ENCODE measurements around the gene ABCC4. TPM values are rescaled to one million over a fixed set of nuclear protein-coding genes. Genes with fewer than 3 reads are reported as not detected.

The ABCC4 gene
- total RNA-seq, 1 donor from 2014 or later = 5.4 TPM

GRCh38 chr13:95159458-95159857, 141.8 kb downstream of the ABCC4 start:
- DNase-seq (ENCODE audit: low read depth in 2 of 2) = no peak

GRCh38 chr13:95156208-95156607, 145.0 kb downstream of the ABCC4 start:
- peak; percentile 38 to 63 for DNase-seq (ENCODE audit: low read depth in 2 of 2)

- no peak for DNase-seq (ENCODE audit: low read depth in 2 of 2)
Observed at GRCh38 chr13:95155504-95155903, 145.7 kb downstream of the ABCC4 start.

- DNase-seq (ENCODE audit: low read depth in 2 of 2) = peak in 1 of 2 donors; percentile 8
Observed at GRCh38 chr13:95155093-95155492, 146.2 kb downstream of the ABCC4 start.

- peak; percentile 70 to 84 for DNase-seq (ENCODE audit: low read depth in 2 of 2)
Observed at GRCh38 chr13:95154413-95154886, 146.8 kb downstream of the ABCC4 start.

- DNase-seq (ENCODE audit: low read depth in 2 of 2) = peak; percentile 70 to 90
Observed at GRCh38 chr13:95153647-95154412, 147.4 kb downstream of the ABCC4 start.

GRCh38 chr13:95151942-95152587, 149.2 kb downstream of the ABCC4 start:
- DNase-seq (ENCODE audit: low read depth in 2 of 2) = no peak

GRCh38 chr13:95150555-95150954, 150.7 kb downstream of the ABCC4 start:
- DNase-seq (ENCODE audit: low read depth in 2 of 2) = no peak

- no peak for DNase-seq (ENCODE audit: low read depth in 2 of 2)
Observed at GRCh38 chr13:95146486-95146885, 154.8 kb downstream of the ABCC4 start.

- no peak for DNase-seq (ENCODE audit: low read depth in 2 of 2)
Observed at GRCh38 chr13:95145587-95145986, 155.7 kb downstream of the ABCC4 start.

- DNase-seq (ENCODE audit: low read depth in 2 of 2) = no peak
Observed at GRCh38 chr13:95140502-95140901, 160.7 kb downstream of the ABCC4 start.

GRCh38 chr13:95138876-95139585, 162.2 kb downstream of the ABCC4 start:
- DNase-seq (ENCODE audit: low read depth in 2 of 2) = no peak

GRCh38 chr13:95137096-95137495, 164.2 kb downstream of the ABCC4 start:
- peak in 1 of 2 donors; percentile 76 for DNase-seq (ENCODE audit: low read depth in 2 of 2)

GRCh38 chr13:95136638-95137037, 164.6 kb downstream of the ABCC4 start:
- no peak for DNase-seq (ENCODE audit: low read depth in 2 of 2)

- no peak for DNase-seq (ENCODE audit: low read depth in 2 of 2)
Observed at GRCh38 chr13:95133498-95133897, 167.8 kb downstream of the ABCC4 start.

GRCh38 chr13:95129004-95129403, 172.2 kb downstream of the ABCC4 start:
- DNase-seq (ENCODE audit: low read depth in 2 of 2) = no peak

GRCh38 chr13:95128045-95128643, 173.1 kb downstream of the ABCC4 start:
- DNase-seq (ENCODE audit: low read depth in 2 of 2) = peak in 1 of 2 donors; percentile 72

GRCh38 chr13:95124959-95125358, 176.3 kb downstream of the ABCC4 start:
- no peak for DNase-seq (ENCODE audit: low read depth in 2 of 2)

GRCh38 chr13:95123726-95124125, 177.5 kb downstream of the ABCC4 start:
- no peak for DNase-seq (ENCODE audit: low read depth in 2 of 2)

GRCh38 chr13:95122063-95122462, 179.2 kb downstream of the ABCC4 start:
- DNase-seq (ENCODE audit: low read depth in 2 of 2) = no peak

GRCh38 chr13:95121516-95121915, 179.7 kb downstream of the ABCC4 start:
- DNase-seq (ENCODE audit: low read depth in 2 of 2) = no peak

- DNase-seq (ENCODE audit: low read depth in 2 of 2) = no peak
Observed at GRCh38 chr13:95120650-95121049, 180.6 kb downstream of the ABCC4 start.
